BLaER1 (cell line): ENCODE results near the gene WNT5A.

Experiments used
- H3K27ac ChIP-seq: shearing (Covaris generic); formaldehyde crosslinking; 2 replicates; pipeline ENCODE4 v1.8.1; 2022
- H3K27me3 ChIP-seq: shearing (Covaris generic); formaldehyde crosslinking; 2 replicates; pipeline ENCODE4 v1.8.1; 2022
- H3K36me3 ChIP-seq: shearing (Covaris generic); formaldehyde crosslinking; 2 replicates; pipeline ENCODE4 v1.8.1; 2022
- H3K4me1 ChIP-seq: shearing (Covaris generic); formaldehyde crosslinking; 2 replicates; pipeline ENCODE4 v1.8.1; 2022
- H3K4me2 ChIP-seq: shearing (Covaris generic); formaldehyde crosslinking; 2 replicates; pipeline ENCODE4 v1.8.1; 2022
- H3K4me3 ChIP-seq: shearing (Covaris generic); formaldehyde crosslinking; 2 replicates; pipeline ENCODE4 v1.8.1; 2022
- H3K9ac ChIP-seq: shearing (Covaris generic); formaldehyde crosslinking; 2 replicates; pipeline ENCODE4 v1.8.1; 2022
- H3K9me3 ChIP-seq: shearing (Covaris generic); formaldehyde crosslinking; 2 replicates; pipeline ENCODE4 v1.8.1; 2022
- H4K20me1 ChIP-seq: shearing (Covaris generic); formaldehyde crosslinking; 2 replicates; pipeline ENCODE4 v1.8.1; 2022
- Cebpa-rat ChIP-seq: shearing (Covaris generic); IDR thresholded peaks from 2 replicates; pipeline ENCODE4 v1.8.1; 2022

Gene WNT5A

GRCh38 chr3:55486857-55487380, at the start of gene WNT5A:
Gene WNT5A, minus strand, starts transcription at chr3:55487306. Its CDS starts 321 bp downstream, at chr3:55486985.
- Histone ChIP-seq H3K27ac (no peak within 1 kb of the TSS), H3K4me3 (peak within 1 kb of the TSS; percentile 41; the same call in 1 of the 2 replicates), H3K36me3 (no peaks in the 10 kb centered on the region), H3K27me3 (peaks cover 88% of the 10 kb centered on the region), H3K4me2 (peak within 1 kb of the TSS; percentile 49), H3K9ac (no peak within 1 kb of the TSS), H3K9me3 (peaks cover 45% of the 10 kb centered on the region), H3K4me1 (no peaks in the 10 kb centered on the region), H4K20me1 (peaks cover 36% of the 10 kb centered on the region; the same call in 1 of the 2 replicates)
- no peak for TF ChIP-seq Cebpa-rat

GRCh38 chr3:55534876-55535275, 47.8 kb upstream of the WNT5A start:
- Histone ChIP-seq H4K20me1 (no peaks in the 10 kb centered on the region), H3K36me3 (no peaks in the 10 kb centered on the region), H3K9ac (no peak overlapping the region), H3K4me1 (no peaks in the 10 kb centered on the region), H3K27ac (no peak overlapping the region), H3K4me2 (no peak overlapping the region), H3K9me3 (no peaks in the 10 kb centered on the region), H3K4me3 (no peak overlapping the region), H3K27me3 (no peaks in the 10 kb centered on the region)
- TF ChIP-seq Cebpa-rat, result no peak

DNA sequence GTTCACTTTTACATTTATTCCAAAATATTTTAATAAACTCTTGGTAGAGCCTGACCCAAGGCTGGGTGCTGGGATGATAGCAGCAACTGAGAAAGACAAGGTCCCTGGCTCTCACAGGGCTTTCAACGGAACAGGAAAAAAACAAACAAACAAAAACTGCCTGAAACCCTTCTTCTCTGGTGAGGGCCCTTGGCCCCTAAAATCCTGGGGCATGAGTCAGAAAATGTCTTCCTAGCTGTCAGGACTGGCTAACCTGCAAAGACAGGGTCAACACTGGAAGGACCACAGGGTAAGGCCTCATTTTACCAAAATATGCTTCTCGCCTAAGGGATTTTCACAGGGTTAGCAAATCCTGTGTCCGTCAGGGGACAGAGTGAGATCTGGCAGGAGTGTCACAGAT, 45.7 kb upstream of the WNT5A start:
- no peak overlapping the region for H3K9ac ChIP-seq
- no peak overlapping the region for H3K27ac ChIP-seq
- no peak for TF ChIP-seq Cebpa-rat
- H3K9me3 ChIP-seq, result no peaks in the 10 kb centered on the region
- H3K4me3 ChIP-seq, result no peak overlapping the region
- H3K4me1 ChIP-seq, result no peaks in the 10 kb centered on the region
- no peaks in the 10 kb centered on the region for H4K20me1 ChIP-seq
- H3K36me3 ChIP-seq, result no peaks in the 10 kb centered on the region
- H3K4me2 ChIP-seq, result no peak overlapping the region
- H3K27me3 ChIP-seq, result no peaks in the 10 kb centered on the region

GRCh38 chr3:55531321-55531720, 44.2 kb upstream of the WNT5A start:
- no peak for TF ChIP-seq Cebpa-rat
- Histone ChIP-seq H3K27me3 (no peaks in the 10 kb centered on the region), H3K27ac (no peak overlapping the region), H3K36me3 (no peaks in the 10 kb centered on the region), H3K4me3 (no peak overlapping the region), H3K4me1 (no peaks in the 10 kb centered on the region), H3K4me2 (no peak overlapping the region), H4K20me1 (no peaks in the 10 kb centered on the region), H3K9me3 (no peaks in the 10 kb centered on the region), H3K9ac (no peak overlapping the region)

DNA sequence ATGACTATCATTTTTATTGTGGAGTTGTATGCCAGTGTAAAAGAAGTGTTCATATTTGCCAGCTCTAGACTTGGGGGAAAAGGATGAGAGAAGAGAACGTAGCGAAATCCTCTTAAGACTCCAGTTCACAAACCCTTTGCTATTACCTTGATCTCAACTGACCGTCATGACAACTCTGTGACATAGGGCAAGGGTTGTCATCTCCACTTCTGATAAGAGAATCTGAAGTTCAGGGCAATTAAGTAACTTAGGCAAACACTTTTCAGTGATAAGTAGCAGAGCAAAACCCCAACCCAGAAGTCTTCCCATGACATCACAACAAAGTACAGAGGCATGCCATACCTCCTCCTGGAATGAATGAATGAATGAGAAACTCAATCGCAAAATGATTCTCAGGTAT, 40.3 kb upstream of the WNT5A start:
- H3K27me3 ChIP-seq, result no peaks in the 10 kb centered on the region
- H3K27ac ChIP-seq, result no peak overlapping the region
- no peak overlapping the region for H3K4me3 ChIP-seq
- no peaks in the 10 kb centered on the region for H4K20me1 ChIP-seq
- peaks cover 21% of the 10 kb centered on the region for H3K4me1 ChIP-seq
- no peaks in the 10 kb centered on the region for H3K9me3 ChIP-seq
- no peak overlapping the region for H3K4me2 ChIP-seq
- TF ChIP-seq Cebpa-rat, result no peak
- H3K36me3 ChIP-seq, result no peaks in the 10 kb centered on the region
- no peak overlapping the region for H3K9ac ChIP-seq

DNA sequence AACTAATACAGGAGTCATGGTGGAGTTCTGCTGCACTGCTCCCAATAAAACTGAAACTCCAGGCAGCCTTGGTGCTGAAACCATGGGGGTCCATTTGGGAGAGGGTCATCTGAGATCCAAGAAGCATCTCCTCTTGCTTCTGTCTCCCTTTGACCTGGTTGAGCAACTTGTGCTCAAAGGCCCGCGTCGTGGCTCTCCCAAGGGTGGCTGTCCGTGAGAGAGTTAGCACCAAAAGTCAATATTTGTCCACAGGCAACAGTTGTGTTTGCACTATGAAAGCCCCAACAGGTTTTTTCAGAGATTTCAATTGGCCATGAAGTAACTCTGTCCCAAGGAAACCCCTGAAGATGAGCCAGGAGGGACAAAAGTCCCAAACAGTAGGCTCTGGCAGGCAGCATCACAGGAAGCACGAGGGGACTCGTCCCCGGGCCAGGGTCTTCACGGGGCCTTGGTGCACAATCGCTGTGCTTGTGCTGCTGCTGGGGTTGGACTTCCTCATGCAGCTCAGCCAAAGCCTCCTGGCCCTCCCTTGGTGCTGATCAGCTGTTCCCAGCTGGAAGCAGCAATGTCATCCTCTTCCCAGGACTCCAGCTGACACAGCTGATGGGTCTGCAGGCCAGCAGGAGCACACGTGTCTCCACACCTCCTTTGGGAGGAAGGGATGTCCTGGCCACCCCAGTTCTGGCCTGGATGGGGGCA, 39.4 kb upstream of the WNT5A start:
- no peak overlapping the region for H3K4me3 ChIP-seq
- no peaks in the 10 kb centered on the region for H3K27me3 ChIP-seq
- no peaks in the 10 kb centered on the region for H3K36me3 ChIP-seq
- H3K27ac ChIP-seq, result no peak overlapping the region
- H4K20me1 ChIP-seq, result no peaks in the 10 kb centered on the region
- H3K9ac ChIP-seq, result no peak overlapping the region
- no peaks in the 10 kb centered on the region for H3K9me3 ChIP-seq
- no peak for TF ChIP-seq Cebpa-rat
- peaks cover 30% of the 10 kb centered on the region for H3K4me1 ChIP-seq
- H3K4me2 ChIP-seq, result no peak overlapping the region

DNA sequence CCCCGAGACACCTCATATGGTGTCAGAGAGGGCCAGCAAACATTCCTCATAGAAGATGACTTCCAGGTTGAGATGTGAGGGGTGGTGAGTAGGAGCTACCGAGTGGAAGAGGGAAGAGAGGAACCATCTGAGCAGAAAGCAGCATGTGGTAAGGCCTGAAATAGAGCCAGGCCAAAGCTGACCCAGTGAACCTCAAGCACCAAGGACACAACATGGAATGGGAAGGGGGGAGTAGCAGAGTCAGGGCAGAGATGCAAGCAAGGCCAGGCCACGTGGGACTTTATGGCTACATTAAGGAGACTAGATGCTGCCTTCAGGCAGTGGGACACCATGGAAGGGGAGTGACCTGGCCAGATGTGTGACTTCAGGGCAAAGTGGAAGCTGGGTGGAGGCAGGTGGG, 38.3 kb upstream of the WNT5A start:
- no peak overlapping the region for H3K27ac ChIP-seq
- no peak overlapping the region for H3K4me3 ChIP-seq
- H3K9ac ChIP-seq, result no peak overlapping the region
- no peak overlapping the region for H3K4me2 ChIP-seq
- peaks cover 40% of the 10 kb centered on the region for H3K4me1 ChIP-seq
- no peak for TF ChIP-seq Cebpa-rat
- H4K20me1 ChIP-seq, result no peaks in the 10 kb centered on the region
- no peaks in the 10 kb centered on the region for H3K36me3 ChIP-seq
- H3K9me3 ChIP-seq, result no peaks in the 10 kb centered on the region
- H3K27me3 ChIP-seq, result no peaks in the 10 kb centered on the region

GRCh38 chr3:55524565-55525244, 37.6 kb upstream of the WNT5A start:
- TF ChIP-seq Cebpa-rat, result no peak
- no peaks in the 10 kb centered on the region for H3K27me3 ChIP-seq
- no peak overlapping the region for H3K27ac ChIP-seq
- no peak overlapping the region for H3K4me3 ChIP-seq
- H3K36me3 ChIP-seq, result no peaks in the 10 kb centered on the region
- H3K4me1 ChIP-seq, result peaks cover 40% of the 10 kb centered on the region
- H3K9me3 ChIP-seq, result no peaks in the 10 kb centered on the region
- no peak overlapping the region for H3K9ac ChIP-seq
- no peaks in the 10 kb centered on the region for H4K20me1 ChIP-seq
- no peak overlapping the region for H3K4me2 ChIP-seq

DNA sequence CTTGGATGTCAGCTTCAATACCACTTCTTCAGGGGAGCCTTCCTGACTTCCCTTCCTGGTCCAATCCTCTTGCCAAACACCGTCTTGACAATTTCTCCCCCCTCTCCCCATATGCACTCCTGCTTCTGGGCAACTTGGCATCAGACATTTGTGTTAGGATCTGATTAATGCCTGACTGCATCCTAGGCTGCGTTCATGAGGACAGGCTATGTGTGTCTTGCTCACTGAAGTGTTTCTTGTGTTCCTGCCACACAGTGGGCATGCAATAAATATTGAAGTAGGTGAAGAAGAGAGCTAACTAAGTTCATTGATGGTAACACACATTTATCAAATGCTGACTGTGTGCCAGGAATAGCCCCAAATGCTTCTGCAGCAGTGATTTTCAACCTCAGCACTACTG, 36.4 kb upstream of the WNT5A start:
- H3K27me3 ChIP-seq, result no peaks in the 10 kb centered on the region
- H4K20me1 ChIP-seq, result no peaks in the 10 kb centered on the region
- H3K4me2 ChIP-seq, result peak overlapping the region; percentile 84
- no peaks in the 10 kb centered on the region for H3K36me3 ChIP-seq
- H3K4me1 ChIP-seq, result peaks cover 40% of the 10 kb centered on the region
- no peaks in the 10 kb centered on the region for H3K9me3 ChIP-seq
- H3K4me3 ChIP-seq, result no peak overlapping the region
- H3K27ac ChIP-seq, result no peak overlapping the region
- no peak for TF ChIP-seq Cebpa-rat
- no peak overlapping the region for H3K9ac ChIP-seq

- Histone ChIP-seq H3K27me3 (no peaks in the 10 kb centered on the region), H3K9ac (0 out of 2 replicates have a peak overlapping the region, but pooled peaks have one; percentile 18), H3K9me3 (no peaks in the 10 kb centered on the region), H4K20me1 (no peaks in the 10 kb centered on the region), H3K27ac (peak overlapping the region; percentile 55), H3K4me2 (peak overlapping the region; percentile 84), H3K36me3 (no peaks in the 10 kb centered on the region), H3K4me1 (peaks cover 40% of the 10 kb centered on the region), H3K4me3 (peak overlapping the region; percentile 4; the same call in 1 of the 2 replicates)
- no peak for TF ChIP-seq Cebpa-rat
Measured at GRCh38 chr3:55521738-55522421, 34.8 kb upstream of the WNT5A start.
